ENCODE measurements around the gene RPE. TPM values are rescaled to one million over a fixed set of nuclear protein-coding genes. Genes with fewer than 3 reads are reported as not detected.

Gene RPE
- polyA plus RNA-seq, 12 donors = 23.8 to 34.1 (median 28.5) TPM; not detected in 1

Other genes with a start within 250 kb of the RPE start
- gene UNC80, start 230.8 kb upstream of the RPE start, polyA plus RNA-seq (ENCODE audit: insufficient read length in 12 of 12) = 1 to 10 TPM in 10 of 12 donors, under 1 TPM in 1, not detected in 1; 0.97 to 4.3 (median 2.1) TPM
- gene KANSL1L, start 168.8 kb downstream of the RPE start, polyA plus RNA-seq (ENCODE audit: insufficient read length in 12 of 12) = 10 to 100 TPM in 11 of 12 donors, not detected in 1; 17.0 to 31.9 (median 23.5) TPM
- gene ACADL, start 222.8 kb downstream of the RPE start, polyA plus RNA-seq (ENCODE audit: insufficient read length in 12 of 12) = 10 to 100 TPM in 5 of 12 donors, 1 to 10 TPM in 5, not detected in 2; 4.5 to 14.4 (median 9.4) TPM